Stimulated activated CD8-positive, alpha-beta memory T cell treated with anti-CD3 and anti-CD28 coated beads, Interleukin-7, amount 100 ng/mL, for 24 hours (primary cell): ENCODE measurements around the gene LRRC66.

Experiments used
- DNase-seq: peaks from one replicate; pipeline ENCODE4 v3.0.0-alpha.2; 2020; ENCODE audit warnings: low read depth

The LRRC66 gene

DNA sequence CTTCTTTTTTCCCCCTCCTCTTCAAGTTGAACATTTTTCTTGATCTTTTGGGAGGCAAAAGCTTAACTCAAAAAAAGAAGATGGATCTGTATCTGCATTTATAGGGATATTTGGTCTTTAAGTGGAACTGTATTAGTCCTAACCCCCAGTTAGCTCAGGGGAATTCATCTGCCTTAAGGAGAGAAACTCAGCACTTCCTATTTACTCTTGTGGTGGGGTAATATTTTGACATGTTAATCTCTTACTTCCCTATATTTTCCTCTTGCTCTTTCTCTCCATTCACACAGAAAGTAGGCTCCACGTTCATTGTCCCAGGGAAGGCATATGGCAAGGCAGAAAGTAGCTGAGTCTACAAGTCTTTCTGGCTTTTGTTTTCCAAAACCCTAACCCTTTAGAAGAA lies 5.3 kb downstream of the LRRC66 start:
- no peak for DNase-seq

GRCh38 chr4:52012651-52013050 lies 7.5 kb downstream of the LRRC66 start:
- no peak for DNase-seq

GRCh38 chr4:52010986-52011385 lies 9.2 kb downstream of the LRRC66 start:
- DNase-seq = no peak

- DNase-seq = no peak
These were observed 13.3 kb downstream of the LRRC66 start for GRCh38 chr4:52006887-52007286.

DNA sequence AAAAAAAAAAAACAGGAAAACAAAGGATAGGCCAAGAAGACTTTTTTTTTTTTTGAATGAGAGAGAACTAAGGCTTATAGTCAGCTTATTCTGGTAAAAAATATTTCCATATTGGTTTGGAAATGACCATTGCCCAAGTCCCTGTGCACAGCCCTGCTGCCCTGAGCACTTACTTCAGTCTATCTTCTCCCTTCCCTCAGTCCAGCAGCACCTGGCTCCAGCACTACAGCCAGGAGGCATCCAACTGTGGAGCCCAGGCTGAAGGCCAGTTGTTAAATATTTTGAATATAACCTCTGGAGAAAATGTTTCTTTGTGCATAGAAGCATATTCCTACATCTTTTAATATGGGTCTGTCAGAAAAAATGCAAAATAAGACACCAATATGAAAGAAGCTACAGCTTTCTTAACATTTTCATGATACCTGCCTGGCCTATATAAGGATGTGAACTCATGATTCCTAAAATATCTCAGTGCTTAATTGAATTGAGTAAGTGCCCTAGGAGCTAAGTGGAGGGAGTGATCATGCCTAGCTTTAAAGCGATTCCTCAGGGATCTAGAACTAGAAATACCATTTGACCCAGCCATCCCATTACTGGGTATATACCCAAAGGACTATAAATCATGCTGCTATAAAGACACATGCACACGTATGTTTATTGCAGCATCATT lies 14.4 kb downstream of the LRRC66 start:
- no peak for DNase-seq

DNA sequence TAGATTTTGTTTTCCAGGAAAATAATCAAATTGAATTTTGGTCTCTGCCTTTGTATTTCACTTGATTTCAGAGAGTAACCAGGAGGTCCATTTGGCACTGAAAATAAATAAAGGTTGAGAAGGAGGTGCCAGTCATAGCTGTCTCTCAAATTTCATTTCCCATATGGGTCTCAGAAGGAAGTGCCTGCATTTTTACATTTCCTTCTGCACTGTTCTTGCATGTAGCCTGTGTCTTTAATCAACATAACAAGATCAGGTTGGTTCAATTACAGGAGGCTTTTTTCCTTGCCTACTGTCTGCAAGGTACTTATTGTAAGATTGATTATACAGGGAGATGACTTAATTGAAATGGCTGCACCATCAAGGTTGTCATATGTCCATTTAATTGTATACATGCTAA lies 15.7 kb downstream of the LRRC66 start:
- no peak for DNase-seq

- no peak for DNase-seq
These were observed 18.5 kb downstream of the LRRC66 start for GRCh38 chr4:52001616-52002015.

- no peak for DNase-seq
These were observed 20.9 kb downstream of the LRRC66 start for GRCh38 chr4:51999250-51999649.

- DNase-seq = no peak
These were observed 21.3 kb downstream of the LRRC66 start for GRCh38 chr4:51998837-51999236.

- DNase-seq = no peak
These were observed 22.5 kb downstream of the LRRC66 start for GRCh38 chr4:51997647-51998046.

GRCh38 chr4:51995647-51996220 lies 24.4 kb downstream of the LRRC66 start:
- DNase-seq = no peak

- DNase-seq = no peak
These were observed 54.3 kb downstream of the LRRC66 start for GRCh38 chr4:51965862-51966261.

- DNase-seq = no peak
These were observed 56.2 kb downstream of the LRRC66 start for GRCh38 chr4:51963841-51964517.

DNA sequence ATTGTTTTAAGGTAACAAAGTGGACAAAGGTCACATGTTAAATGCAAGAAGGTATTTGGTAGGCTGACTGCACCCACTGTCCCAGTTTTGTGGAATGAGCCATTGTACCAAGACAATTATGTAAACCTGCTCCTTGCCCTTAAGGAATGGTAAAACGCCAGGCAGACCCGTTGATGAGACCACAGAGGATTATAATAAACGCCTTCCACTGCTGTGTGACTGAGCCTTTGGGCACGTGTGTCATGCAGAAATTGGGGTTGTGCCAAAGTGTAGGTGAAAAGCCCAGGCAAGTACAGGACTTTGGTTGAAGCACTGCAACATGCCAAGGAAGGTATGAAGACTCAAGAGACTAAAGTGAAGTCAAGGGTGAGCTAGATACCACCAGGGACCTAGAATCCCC lies 59.7 kb downstream of the LRRC66 start:
- DNase-seq = no peak

GRCh38 chr4:51958199-51958968 lies 61.8 kb downstream of the LRRC66 start:
- DNase-seq = no peak
